ENCODE measurements around the gene ZNF616.

ZNF616 gene

GRCh38 chr19:52139252-52140031 is at the start of gene ZNF616:
Gene ZNF616 (minus strand): TSS chr19:52139938. CDS start chr19:52130512, 9,426 bp downstream.
- H3K27me3 ChIP-seq (ENCODE audit: control insufficient read depth, insufficient read depth, low read length), result no peaks in the 10 kb centered on the region
- peak within 1 kb of the TSS; percentile 89 for H3K4me3 ChIP-seq (ENCODE audit: low read length)
- H3K9ac ChIP-seq (ENCODE audit: low read length), result peak within 1 kb of the TSS; percentile 95
- H3K4me1 ChIP-seq (ENCODE audit: control insufficient read depth, low read depth, low read length), result peaks cover 8% of the 10 kb centered on the region
- peak within 1 kb of the TSS; percentile 80 for H3K27ac ChIP-seq (ENCODE audit: low read length)
- H3K36me3 ChIP-seq (ENCODE audit: control insufficient read depth, low read depth, low read length), result no peaks in the 10 kb centered on the region
- no peaks in the 10 kb centered on the region for H3K9me3 ChIP-seq (ENCODE audit: control insufficient read depth, low read depth, low read length)

DNA sequence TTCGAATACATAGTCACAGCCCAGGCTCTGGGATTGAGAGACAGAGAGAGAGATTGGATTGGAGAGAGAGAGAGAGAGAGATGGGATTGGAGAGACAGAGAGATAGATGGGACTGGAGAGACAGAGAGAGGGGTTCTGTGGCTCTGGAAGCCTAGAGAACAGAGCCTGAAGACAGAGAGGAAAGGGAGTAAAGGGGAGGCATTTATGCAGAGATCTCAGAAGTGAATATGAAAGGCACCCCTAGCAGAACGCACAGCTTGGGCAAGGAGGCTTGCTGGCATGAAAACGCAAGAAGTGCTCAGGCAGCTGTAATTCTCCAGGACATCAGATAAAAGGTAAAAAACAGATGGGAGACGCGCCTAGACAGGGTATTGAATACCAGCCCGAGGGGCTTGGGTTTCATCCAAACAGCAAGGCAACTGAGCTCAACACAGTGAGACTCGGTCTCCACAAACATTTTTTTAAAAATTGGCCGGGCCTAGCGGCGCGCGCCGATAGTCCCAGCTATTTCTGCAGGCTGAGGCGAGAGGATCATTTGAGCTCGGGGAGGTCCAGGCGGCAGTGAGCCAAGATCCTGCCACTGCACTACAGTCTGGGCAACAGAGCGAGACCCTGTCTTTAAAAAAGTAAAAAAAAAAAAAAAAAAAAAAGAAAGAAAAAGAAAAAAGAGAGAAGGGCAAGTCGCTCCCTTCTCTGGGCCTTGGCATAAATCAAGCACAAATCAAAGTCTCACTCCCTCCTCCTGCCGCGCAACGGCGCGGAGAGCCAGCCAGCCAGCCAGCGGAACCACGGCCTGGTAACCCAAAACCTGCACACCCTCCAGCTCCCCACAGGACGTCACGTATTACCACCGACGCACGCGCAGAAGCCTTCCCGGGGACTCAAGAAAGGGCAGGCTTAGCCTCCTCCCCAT is 49.3 kb upstream of the ZNF616 start:
- Histone ChIP-seq H3K4me3 (ENCODE audit: low read length) (peak overlapping the region; percentile 47), H3K36me3 (ENCODE audit: control insufficient read depth, low read depth, low read length) (peaks cover 4% of the 10 kb centered on the region), H3K9ac (ENCODE audit: low read length) (peak overlapping the region; percentile 53), H3K4me1 (ENCODE audit: control insufficient read depth, low read depth, low read length) (peaks cover 10% of the 10 kb centered on the region), H3K27me3 (ENCODE audit: control insufficient read depth, insufficient read depth, low read length) (no peaks in the 10 kb centered on the region), H3K9me3 (ENCODE audit: control insufficient read depth, low read depth, low read length) (no peaks in the 10 kb centered on the region), H3K27ac (ENCODE audit: low read length) (peak overlapping the region; percentile 38)

DNA sequence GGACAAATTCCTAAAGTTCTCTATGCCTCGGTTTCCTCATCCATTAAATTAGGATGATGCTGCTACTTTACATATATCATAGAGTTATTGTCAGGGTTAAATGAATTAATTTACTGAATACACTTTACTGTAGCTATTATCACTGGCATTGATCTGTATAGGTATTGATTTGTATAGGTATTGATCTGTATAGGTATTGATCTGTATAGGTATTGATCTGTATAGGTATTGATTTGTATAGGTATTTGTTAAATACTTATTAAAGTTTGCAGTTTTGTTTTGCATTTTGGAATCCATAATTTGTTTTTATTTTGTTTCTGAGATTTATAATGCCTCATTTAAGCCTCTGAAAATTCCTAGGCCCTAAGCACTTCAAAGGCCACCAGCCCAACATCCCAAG is 47.7 kb upstream of the ZNF616 start:
- Histone ChIP-seq H3K4me1 (ENCODE audit: control insufficient read depth, low read depth, low read length) (peaks cover 10% of the 10 kb centered on the region), H3K27me3 (ENCODE audit: control insufficient read depth, insufficient read depth, low read length) (no peaks in the 10 kb centered on the region), H3K27ac (ENCODE audit: low read length) (no peak overlapping the region), H3K9ac (ENCODE audit: low read length) (no peak overlapping the region), H3K9me3 (ENCODE audit: control insufficient read depth, low read depth, low read length) (no peaks in the 10 kb centered on the region), H3K4me3 (ENCODE audit: low read length) (no peak overlapping the region), H3K36me3 (ENCODE audit: control insufficient read depth, low read depth, low read length) (no peaks in the 10 kb centered on the region)

GRCh38 chr19:52176574-52176973 is 36.8 kb upstream of the ZNF616 start:
- no peaks in the 10 kb centered on the region for H3K9me3 ChIP-seq (ENCODE audit: control insufficient read depth, low read depth, low read length)
- no peaks in the 10 kb centered on the region for H3K36me3 ChIP-seq (ENCODE audit: control insufficient read depth, low read depth, low read length)
- no peak overlapping the region for H3K4me3 ChIP-seq (ENCODE audit: low read length)
- peaks cover 4% of the 10 kb centered on the region for H3K4me1 ChIP-seq (ENCODE audit: control insufficient read depth, low read depth, low read length)
- H3K27ac ChIP-seq (ENCODE audit: low read length), result no peak overlapping the region
- no peak overlapping the region for H3K9ac ChIP-seq (ENCODE audit: low read length)
- H3K27me3 ChIP-seq (ENCODE audit: control insufficient read depth, insufficient read depth, low read length), result peaks cover 2% of the 10 kb centered on the region

DNA sequence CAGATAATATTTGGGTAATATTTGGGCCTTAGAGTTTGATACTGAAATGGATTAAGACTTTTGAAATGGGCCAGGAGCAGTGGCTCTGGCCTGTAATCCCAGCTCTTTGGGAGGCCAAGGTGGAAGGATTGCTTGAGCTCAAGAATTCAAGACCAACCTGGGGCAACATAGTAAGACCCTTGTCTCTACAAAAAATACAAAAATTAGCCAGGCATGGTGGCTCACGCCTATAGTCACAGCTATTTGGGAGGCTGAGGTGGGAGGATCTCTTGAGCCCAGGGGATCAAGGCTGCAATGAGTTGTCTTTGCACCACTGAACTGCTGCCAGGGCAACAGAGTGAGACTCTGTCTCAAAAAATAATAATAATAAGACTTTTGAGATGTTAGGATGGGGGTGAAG is 32.6 kb upstream of the ZNF616 start:
- no peak overlapping the region for H3K9ac ChIP-seq (ENCODE audit: low read length)
- H3K9me3 ChIP-seq (ENCODE audit: control insufficient read depth, low read depth, low read length), result no peaks in the 10 kb centered on the region
- H3K4me3 ChIP-seq (ENCODE audit: low read length), result no peak overlapping the region
- H3K36me3 ChIP-seq (ENCODE audit: control insufficient read depth, low read depth, low read length), result peaks cover 7% of the 10 kb centered on the region
- H3K27me3 ChIP-seq (ENCODE audit: control insufficient read depth, insufficient read depth, low read length), result peaks cover 20% of the 10 kb centered on the region
- peaks cover 4% of the 10 kb centered on the region for H3K4me1 ChIP-seq (ENCODE audit: control insufficient read depth, low read depth, low read length)
- H3K27ac ChIP-seq (ENCODE audit: low read length), result no peak overlapping the region

- H3K9me3 ChIP-seq (ENCODE audit: control insufficient read depth, low read depth, low read length), result no peaks in the 10 kb centered on the region
- peak within 1 kb of the TSS; percentile 94 for H3K4me3 ChIP-seq (ENCODE audit: low read length)
- H3K27me3 ChIP-seq (ENCODE audit: control insufficient read depth, insufficient read depth, low read length), result peaks cover 20% of the 10 kb centered on the region
- H3K36me3 ChIP-seq (ENCODE audit: control insufficient read depth, low read depth, low read length), result peaks cover 7% of the 10 kb centered on the region
- H3K27ac ChIP-seq (ENCODE audit: low read length), result no peak within 1 kb of the TSS
- peaks cover 4% of the 10 kb centered on the region for H3K4me1 ChIP-seq (ENCODE audit: control insufficient read depth, low read depth, low read length)
- H3K9ac ChIP-seq (ENCODE audit: low read length), result peak within 1 kb of the TSS; percentile 64
Measured at GRCh38 chr19:52171321-52172169, 31.8 kb upstream of the ZNF616 start, which contains the start of gene ZNF836. Gene ZNF836 (minus strand): TSS chr19:52171621. CDS start chr19:52168072, 3,549 bp downstream.

GRCh38 chr19:52170863-52171320 is 31.2 kb upstream of the ZNF616 start:
- H3K4me3 ChIP-seq (ENCODE audit: low read length), result peak overlapping the region; percentile 94
- H3K9ac ChIP-seq (ENCODE audit: low read length), result peak overlapping the region; percentile 64
- H3K27ac ChIP-seq (ENCODE audit: low read length), result no peak overlapping the region
- H3K27me3 ChIP-seq (ENCODE audit: control insufficient read depth, insufficient read depth, low read length), result peaks cover 20% of the 10 kb centered on the region
- peaks cover 7% of the 10 kb centered on the region for H3K36me3 ChIP-seq (ENCODE audit: control insufficient read depth, low read depth, low read length)
- no peaks in the 10 kb centered on the region for H3K9me3 ChIP-seq (ENCODE audit: control insufficient read depth, low read depth, low read length)
- H3K4me1 ChIP-seq (ENCODE audit: control insufficient read depth, low read depth, low read length), result peaks cover 4% of the 10 kb centered on the region

DNA sequence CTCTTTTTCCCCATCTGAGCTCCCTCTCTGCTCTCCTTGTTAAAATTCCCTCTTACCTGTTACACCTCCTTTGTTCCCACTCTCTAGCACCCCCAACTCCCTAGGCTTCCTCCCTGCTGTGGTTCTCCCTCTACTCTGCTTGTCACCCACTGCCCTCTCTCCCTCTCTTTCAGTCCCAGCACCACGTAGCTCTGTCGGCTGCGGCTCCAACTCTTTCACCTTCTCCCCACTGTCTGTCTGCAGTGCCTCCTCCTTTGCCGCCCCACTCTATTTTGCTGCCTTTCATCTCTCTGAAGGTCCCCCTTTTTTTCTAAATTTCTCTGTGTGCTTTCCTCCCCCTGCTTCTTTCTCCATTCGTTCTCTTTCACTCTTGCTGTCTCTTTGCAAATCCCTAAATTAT is 30.6 kb upstream of the ZNF616 start:
- Histone ChIP-seq H3K27me3 (ENCODE audit: control insufficient read depth, insufficient read depth, low read length) (peaks cover 20% of the 10 kb centered on the region), H3K27ac (ENCODE audit: low read length) (no peak overlapping the region), H3K4me1 (ENCODE audit: control insufficient read depth, low read depth, low read length) (peaks cover 4% of the 10 kb centered on the region), H3K9ac (ENCODE audit: low read length) (peak overlapping the region; percentile 28), H3K36me3 (ENCODE audit: control insufficient read depth, low read depth, low read length) (peaks cover 7% of the 10 kb centered on the region), H3K9me3 (ENCODE audit: control insufficient read depth, low read depth, low read length) (no peaks in the 10 kb centered on the region), H3K4me3 (ENCODE audit: low read length) (peak overlapping the region; percentile 94)

DNA sequence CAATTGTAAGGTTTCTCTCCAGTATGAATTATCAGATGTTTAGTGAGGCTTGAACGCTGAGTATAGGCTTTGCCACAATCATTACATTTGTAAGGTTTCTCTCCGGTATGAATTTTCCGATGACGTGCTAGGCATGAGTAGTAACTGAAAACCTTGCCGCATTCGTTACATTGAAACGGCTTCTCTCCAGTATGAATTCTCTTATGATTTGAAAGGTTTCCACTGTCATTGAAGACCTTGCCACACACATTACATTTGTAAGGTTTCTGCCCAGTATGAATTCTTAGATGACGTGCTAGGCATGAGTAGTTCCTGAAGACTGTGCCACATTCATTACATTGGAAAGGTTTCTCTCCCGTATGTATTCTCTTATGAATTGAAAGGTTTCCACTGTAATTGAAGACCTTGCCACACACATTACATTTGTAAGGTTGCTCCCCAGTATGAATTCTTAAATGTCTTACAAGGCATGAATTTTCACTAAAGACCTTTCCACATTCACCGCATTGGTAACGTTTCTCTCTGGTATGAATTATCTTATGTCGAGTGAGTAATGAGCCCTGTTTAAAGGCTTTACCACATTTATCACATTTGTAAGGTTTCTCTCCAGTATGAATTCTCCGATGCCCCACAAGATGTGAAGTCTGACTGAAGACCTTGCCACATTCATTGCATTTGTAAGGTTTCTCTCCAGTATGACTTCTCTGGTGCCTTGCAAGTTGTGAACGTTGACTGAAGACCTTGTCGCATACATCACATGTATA is 16.0 kb upstream of the ZNF616 start:
- Histone ChIP-seq H3K4me1 (ENCODE audit: control insufficient read depth, low read depth, low read length) (no peaks in the 10 kb centered on the region), H3K36me3 (ENCODE audit: control insufficient read depth, low read depth, low read length) (peaks cover 15% of the 10 kb centered on the region), H3K9me3 (ENCODE audit: control insufficient read depth, low read depth, low read length) (peaks cover 57% of the 10 kb centered on the region), H3K4me3 (ENCODE audit: low read length) (no peak overlapping the region), H3K9ac (ENCODE audit: low read length) (no peak overlapping the region), H3K27ac (ENCODE audit: low read length) (no peak overlapping the region), H3K27me3 (ENCODE audit: control insufficient read depth, insufficient read depth, low read length) (no peaks in the 10 kb centered on the region)

DNA sequence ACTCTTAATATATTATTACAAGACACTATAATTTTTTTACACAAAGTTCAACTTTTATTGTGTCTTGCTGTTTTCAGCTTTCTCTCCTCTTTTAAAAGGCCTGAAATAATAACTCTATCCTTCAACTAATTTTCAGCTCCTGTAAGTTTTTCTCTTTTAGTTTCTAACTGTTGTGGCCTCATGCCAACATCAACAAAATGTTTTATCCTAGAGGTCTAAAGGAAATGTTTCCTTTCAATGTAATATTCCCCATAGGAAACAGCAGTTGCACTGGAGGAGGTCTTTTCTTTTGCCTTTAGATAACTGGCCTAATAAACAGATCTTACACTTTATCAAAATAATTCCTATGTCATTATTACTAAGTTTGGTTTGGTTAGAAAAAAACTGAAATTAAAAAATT is 8.5 kb upstream of the ZNF616 start:
- no peak overlapping the region for H3K9ac ChIP-seq (ENCODE audit: low read length)
- H3K4me3 ChIP-seq (ENCODE audit: low read length), result no peak overlapping the region
- H3K4me1 ChIP-seq (ENCODE audit: control insufficient read depth, low read depth, low read length), result no peaks in the 10 kb centered on the region
- H3K27me3 ChIP-seq (ENCODE audit: control insufficient read depth, insufficient read depth, low read length), result no peaks in the 10 kb centered on the region
- peaks cover 18% of the 10 kb centered on the region for H3K9me3 ChIP-seq (ENCODE audit: control insufficient read depth, low read depth, low read length)
- no peak overlapping the region for H3K27ac ChIP-seq (ENCODE audit: low read length)
- H3K36me3 ChIP-seq (ENCODE audit: control insufficient read depth, low read depth, low read length), result no peaks in the 10 kb centered on the region
